Dedifferentiated amniotic fluid mesenchymal stem cell (primary cell): ENCODE results near the gene E4F1.

ENCODE experiments used
- DNase-seq: peaks from one replicate; pipeline ENCODE4 v3.0.0-alpha.2; 2016; ENCODE audit errors: extremely low spot score

E4F1 gene, protein sequence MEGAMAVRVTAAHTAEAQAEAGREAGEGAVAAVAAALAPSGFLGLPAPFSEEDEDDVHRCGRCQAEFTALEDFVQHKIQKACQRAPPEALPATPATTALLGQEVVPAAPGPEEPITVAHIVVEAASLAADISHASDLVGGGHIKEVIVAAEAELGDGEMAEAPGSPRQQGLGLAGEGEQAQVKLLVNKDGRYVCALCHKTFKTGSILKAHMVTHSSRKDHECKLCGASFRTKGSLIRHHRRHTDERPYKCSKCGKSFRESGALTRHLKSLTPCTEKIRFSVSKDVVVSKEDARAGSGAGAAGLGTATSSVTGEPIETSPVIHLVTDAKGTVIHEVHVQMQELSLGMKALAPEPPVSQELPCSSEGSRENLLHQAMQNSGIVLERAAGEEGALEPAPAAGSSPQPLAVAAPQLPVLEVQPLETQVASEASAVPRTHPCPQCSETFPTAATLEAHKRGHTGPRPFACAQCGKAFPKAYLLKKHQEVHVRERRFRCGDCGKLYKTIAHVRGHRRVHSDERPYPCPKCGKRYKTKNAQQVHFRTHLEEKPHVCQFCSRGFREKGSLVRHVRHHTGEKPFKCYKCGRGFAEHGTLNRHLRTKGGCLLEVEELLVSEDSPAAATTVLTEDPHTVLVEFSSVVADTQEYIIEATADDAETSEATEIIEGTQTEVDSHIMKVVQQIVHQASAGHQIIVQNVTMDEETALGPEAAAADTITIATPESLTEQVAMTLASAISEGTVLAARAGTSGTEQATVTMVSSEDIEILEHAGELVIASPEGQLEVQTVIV

DNA sequence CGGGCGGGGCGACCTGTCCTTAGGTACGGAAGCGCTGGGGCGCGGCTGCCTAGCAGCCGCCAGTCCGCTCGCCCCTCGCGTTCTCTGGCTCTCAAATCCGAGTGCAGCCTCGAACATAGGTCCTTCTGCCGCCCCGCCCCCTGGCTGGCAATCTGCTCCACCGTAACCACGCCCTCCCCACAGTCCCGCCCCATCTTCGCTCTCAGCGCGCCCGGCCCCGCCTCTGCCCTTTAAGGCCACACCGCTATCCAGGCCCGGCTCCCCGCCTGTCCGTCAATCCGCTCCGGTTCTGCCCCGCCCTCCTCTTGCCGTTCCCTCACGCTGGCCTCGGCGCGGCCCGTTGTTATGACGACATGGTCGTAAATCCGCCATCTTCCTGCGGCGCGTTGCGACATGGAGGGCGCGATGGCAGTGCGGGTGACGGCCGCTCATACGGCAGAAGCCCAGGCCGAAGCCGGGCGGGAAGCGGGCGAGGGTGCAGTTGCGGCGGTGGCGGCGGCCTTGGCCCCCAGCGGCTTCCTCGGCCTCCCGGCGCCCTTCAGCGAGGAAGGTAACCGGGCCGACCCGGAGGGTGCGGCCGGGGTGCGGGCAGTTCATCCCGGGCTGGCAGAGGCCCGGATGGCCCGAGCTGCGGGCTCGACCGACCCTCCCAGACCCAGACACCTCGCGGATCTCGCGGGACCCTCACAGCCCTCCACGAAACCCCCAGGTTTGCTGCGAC lies at the start of gene E4F1:
Gene E4F1, plus strand, starts transcription at position 371 of the 721 bp plus-strand sequence. Its CDS starts 23 bp downstream, at position 394.
- DNase-seq: peak; percentile 99

- DNase-seq: no peak
Measured at GRCh38 chr16:2173916-2174315, 49.5 kb upstream of the E4F1 start.

DNA sequence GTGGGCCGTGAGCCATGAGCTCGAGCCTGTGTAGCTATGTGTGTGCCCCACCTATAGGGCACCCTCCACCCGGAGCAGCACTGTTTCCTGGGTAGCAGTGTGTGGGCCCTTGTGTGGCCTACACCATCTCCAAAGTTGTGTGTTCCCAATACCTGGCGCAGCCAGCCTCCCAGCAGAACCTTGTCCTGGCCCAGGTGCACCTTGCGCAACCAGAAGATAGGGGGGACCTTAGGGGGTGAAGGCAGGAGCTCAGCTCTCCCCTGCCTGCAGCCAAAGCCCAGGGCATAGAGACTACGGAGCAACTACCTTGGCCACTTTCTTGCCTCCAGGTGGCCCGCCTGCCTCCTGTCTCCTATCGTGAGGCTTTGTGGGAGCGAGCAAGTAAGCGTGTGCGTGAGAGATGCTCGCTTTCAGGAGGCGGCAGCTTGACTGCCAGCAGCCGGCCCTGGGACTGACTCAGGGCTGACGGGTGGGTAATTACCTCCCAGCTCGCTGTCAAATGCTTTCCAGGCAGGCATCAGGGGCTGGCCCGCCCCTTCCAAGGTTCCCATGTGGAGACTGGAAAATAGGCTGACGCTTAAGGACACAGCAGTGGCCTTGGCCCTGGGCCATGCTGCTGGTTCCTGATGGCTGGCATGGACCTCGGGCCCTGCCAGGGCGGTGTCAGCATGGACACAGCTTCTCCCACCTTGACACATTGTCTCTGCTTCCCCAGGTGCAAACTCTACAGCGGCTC lies 48.8 kb upstream of the E4F1 start:
- DNase-seq: no peak

DNA sequence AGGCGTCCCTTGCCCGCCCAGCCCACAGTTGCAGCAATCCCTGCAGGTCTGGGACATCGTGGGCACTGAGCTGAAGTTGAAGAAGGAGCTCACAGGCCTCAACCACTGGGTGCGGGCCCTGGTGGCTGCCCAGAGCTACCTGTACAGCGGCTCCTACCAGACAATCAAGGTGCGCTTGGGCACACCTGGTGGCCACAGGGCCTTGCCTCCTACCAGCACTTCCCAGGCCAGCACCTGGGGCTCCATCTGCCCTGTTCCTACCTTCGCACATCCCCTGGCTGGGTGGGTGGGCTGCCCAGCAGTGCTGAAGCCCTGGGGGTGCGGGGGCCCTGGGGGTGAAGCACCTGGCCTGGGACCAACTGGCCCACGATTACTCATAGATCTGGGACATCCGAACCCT lies 47.9 kb upstream of the E4F1 start:
- no peak for DNase-seq

- DNase-seq: no peak
Measured at GRCh38 chr16:2176047-2176446, 47.3 kb upstream of the E4F1 start.

DNA sequence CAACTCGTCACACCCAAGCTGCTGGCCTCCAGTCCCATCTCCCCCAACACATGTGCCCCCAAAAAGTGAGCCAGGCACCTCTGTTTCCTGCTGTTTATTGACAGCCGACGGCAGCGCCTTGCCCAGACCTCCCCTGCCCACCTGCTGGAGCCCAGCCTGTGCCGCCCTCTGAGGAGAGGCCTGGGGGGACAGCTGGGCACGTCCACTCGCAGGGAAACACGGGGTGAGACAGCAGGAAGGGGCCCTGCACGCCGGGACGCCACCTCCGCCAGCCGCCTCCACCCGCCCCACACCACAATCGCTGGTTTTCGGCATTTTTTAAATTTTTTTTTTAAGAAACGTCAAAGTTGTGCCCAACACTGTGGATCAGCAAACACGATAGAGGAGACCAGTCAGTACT lies 46.3 kb upstream of the E4F1 start:
- DNase-seq: no peak

DNA sequence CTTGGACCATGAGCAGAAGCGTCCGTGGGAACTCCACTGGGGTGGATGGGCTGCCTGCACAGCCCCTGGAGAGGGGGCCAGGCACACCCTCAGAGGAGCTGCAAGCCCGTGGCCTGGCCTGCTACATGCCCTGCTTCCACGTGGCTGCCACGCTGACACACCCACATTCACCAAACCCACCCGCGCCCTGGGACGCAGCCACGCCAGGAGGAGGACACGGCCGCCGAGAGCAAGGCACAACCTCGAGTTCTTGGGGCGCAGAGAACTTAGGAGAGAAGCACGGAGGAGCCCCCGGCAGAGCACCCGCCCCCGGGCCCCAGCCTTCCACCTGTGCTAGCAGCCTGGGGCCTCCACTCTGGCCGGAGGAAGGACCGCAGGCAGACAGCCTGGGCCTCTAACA lies 45.8 kb upstream of the E4F1 start:
- DNase-seq: no peak

DNA sequence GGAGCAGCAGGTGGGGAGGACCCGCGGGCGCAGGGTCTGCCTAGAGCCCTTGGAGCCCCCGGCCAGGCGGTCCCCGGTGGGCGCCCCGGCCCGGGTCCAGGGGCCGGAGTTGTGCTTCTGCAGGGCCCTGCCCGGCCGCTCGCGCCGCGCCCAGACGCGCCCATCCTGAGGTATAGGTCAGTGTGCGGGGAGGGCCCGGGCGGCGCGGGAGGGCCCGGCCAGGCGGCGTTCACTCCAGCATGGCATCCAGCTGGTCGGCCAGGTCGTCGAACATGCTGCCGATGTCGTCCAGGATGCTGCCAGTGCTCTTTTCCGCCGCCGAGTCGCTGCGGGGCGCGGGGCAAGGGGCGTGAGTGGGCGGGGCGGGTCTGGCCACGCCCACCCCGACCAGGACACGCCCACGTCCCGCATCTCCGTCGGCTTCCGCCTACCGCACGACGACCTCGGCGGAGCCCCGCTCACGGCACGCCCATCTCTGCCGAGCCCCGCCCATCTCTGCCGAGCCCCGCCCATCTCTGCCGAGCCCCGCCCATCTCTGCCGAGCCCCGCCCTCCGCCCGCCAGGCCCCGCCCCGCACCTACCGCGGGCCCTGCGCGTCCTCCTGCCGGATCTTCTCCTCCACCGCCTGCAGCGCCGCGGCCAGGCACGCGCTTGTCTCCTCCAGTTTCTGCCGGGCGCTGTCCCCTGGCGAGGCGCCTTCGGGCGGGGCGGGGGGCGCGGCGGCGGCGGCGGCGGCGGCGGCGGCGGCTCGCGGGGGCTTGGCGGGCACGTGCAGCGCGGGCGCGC lies 44.9 kb upstream of the E4F1 start:
- no peak for DNase-seq

DNA sequence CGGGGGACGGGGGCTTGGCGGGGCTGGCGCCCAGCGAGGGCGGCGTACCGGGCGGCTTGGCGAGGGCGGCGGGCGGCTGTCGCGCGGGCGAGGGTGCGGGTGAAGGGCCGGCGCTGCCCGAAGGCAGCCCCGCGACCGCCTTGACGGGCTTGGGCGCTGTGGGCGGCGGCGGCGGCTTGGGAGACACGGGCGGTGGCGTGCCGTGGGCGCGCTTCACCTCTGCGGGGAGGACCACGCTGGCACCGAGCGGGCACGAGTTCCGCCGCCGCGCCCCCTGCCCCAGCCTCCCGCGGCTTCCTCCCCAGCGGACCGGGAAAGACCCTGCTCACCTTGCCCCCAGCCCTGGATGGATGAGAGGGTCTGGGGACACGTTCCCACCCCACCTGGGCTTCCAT lies 44.3 kb upstream of the E4F1 start:
- no peak for DNase-seq

- DNase-seq: no peak
Measured at GRCh38 chr16:2179576-2179975, 43.8 kb upstream of the E4F1 start.

DNA sequence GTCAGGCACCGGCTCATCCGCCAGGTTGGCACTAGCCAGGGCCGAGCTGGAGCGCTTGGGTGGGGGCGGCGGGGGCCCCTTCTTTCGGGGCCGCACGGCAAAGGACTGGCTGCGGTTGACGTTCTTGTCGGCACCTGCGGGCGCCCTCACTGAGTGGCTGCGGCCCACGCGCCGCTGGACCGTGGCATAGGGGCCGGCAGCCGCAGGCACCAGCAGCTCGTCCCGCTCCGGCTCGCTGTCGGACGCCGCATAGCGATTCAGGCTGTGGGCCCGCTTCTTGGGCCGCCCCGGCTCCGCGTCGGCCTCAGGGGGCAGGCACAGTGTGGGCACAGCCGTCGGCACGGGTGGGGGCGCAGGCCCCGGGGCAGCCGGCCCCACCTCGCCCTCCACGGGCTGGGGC lies 42.9 kb upstream of the E4F1 start:
- no peak for DNase-seq

DNA sequence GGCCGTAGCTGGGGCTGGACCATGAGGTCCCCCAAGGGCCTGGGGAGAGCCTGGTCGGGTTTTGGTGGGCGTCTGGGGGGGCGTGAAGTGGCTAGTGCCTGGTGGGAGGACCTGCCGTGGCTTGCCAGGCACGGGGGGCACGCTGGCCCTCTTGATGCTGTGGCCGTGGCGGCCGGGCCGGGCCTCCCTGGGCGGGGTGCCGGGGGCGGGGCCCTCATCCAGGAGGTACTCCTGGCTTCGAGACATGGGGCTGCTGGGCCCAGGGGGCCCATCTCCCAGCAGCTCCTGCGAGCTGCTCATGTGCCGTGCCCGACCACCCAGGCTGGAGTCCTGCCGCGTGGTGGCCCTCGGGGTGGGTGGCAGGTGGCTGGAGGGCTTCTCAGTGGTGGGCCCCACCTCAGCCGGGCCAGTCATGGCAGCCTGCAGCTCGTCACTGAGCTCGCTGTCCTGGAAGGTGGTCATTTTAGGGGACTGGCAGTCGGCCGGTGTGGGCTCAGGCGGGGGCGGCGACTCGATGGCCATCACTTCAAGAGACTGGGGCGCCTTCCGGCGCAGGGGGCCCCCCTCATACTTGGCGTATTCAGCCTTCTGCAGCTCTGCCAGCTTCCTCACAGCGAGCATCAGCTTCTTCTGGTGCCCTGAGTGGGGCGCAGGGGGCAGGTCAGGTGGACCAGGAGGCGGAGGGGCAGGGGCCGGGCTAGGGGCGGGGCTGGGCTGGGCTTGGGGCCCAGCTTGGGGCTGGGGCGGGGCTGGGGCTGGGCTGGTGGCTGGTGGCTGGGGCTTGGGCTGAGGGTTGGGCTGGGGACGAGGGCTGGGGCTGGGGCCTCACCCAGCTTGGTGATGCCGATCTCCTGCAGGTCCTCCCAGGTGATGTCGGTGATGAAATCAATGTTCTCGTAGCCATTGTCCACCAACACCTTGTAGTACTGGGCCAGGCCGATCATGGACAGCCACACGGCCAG lies 42.1 kb upstream of the E4F1 start:
- DNase-seq: no peak

DNA sequence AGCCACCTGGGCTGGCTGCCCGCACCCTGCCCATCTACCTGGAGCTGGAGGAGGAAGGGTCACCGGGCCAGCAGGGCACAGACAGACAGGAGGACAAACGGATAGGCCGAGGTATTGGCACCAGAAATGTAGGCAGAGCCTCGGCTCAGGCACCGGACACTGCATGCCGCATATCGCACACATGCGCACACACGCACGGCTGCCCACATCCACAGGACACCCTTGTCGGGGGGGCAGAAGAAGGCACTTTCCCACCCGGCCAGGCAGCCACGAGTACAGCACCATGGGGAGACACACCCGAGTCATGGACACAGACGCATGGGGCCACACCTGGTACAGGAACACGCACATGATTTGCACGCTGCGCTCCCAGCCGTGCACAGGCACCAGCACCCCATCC lies 41.4 kb upstream of the E4F1 start:
- no peak for DNase-seq

GRCh38 chr16:2183671-2184070 lies 39.7 kb upstream of the E4F1 start:
- DNase-seq: no peak

DNA sequence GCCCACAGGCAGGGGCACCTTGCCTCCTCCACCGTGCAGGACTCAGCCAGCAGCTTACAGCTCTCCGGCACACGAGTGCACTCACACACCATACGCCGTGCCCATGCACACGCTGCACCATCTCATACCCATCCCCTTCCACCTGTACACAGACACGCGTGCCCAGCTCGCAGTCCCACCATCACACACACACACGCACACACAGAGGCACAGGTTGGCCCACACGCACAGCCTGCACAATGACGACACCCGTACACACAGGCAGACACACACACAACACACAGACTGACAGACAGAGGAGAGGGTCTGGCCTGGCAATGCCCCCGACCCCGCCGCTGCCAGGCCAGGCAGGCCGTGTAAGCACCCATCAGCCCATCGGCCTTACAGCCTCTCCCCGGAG lies 39.0 kb upstream of the E4F1 start:
- DNase-seq: no peak

DNA sequence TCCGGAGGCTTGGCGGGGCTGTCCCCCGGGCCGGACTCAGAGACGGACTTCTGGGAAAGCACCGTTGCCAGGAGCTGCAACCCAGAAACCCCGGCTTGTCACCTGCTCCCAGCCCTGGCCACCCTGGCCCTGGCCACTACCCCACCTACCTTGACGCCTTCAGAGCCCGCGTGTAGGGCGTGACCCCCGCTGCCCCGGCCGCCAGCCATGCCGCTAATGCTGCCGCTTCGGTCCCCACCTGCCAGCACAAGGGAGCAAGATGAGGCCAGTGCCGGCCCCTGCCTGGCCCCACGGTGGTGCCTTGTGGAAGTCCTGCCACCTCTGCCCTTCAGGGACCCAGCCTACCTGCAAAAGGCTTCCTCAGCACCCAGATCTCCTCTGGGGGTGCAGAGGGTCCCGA lies 38.4 kb upstream of the E4F1 start:
- no peak for DNase-seq

DNA sequence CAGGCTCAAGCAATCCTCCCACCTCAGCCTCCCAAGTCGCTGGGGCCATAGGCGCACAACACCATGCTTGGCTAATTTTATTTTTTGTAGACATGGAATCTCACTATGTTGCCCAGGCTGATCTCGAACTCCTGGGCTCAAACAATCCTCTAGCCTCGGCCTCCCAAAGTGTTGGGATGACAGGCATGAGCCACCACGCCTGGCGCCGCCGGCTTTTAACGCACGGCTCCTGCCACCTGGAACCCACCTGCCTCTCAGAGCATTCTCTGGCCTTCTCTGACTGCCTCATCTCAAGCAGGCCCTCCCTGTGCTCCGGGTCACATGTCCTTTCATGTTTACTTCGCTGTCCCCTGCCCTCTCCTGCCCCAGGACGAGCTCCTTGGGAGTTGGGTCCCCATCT lies 37.3 kb upstream of the E4F1 start:
- DNase-seq: no peak

DNA sequence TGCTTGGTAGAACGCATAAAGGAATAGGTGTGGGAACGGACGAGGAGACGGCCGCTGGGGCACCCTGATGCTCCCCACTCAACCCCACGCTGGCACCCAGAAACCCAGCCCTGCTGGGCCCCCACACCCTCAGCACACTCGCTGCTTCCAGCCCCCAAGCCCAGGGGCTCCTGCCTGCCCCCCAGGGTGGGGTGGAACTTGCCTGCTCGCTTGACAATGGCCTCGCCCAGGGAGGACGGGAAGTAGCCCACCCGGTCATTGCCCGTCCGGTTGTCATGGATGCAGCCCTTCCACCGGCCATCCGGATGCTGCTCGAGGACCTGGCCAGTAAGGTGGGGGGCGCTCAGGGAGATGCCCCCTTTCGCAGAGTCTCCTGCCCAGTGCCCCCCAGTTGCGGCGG lies 36.9 kb upstream of the E4F1 start:
- no peak for DNase-seq

- no peak for DNase-seq
Measured at GRCh38 chr16:2187212-2187611, 36.2 kb upstream of the E4F1 start.

- DNase-seq: no peak
Measured at GRCh38 chr16:2188395-2188794, 35.0 kb upstream of the E4F1 start.
